Measurements from ENCODE around the gene UPK1B.

DNA sequence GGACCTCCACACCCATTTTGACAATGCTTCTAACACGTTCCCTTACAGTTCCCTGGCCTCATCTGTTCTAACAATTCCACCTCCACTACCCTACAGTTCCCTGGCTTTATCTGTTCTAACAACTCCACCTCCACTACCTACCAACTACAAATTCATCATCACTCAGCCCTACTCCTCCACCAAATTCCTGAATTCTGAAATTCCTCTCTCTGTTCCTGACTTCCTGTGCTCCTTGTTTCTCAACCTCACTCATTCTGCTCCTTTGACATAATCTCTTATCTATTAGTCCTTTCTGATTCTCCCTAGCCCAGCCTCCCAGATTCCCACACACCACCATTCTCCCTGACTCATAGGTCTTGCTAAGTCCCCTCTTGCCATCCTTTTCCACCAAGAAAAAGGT, 22.5 kb downstream of the UPK1B start:
- no peak for TF ChIP-seq CTCF (IDR thresholded peaks at IDR 0.05; ENCODE audit: low read depth, low read length)
- TF ChIP-seq EZH2phosphoT487 (IDR thresholded peaks at IDR 0.05; ENCODE audit: low read depth), result no peak

All from OCI-LY3 (cell line).